Central memory CD8-positive, alpha-beta T cell (primary cell): ENCODE data around the gene FBXL3.
A peak's percentile ranks its signal among the peaks of the same experiment; 100 is the strongest.

Source experiments
- ATAC-seq: fragments of 150-1000 bp; cut with Tn5 transposase; replicated peaks from 2 replicates; pipeline ENCODE4 v1.10.0; 2022; ENCODE audit warnings: mild to moderate bottlenecking, moderate FRiP score, moderate number of reproducible peaks; ENCODE audit not compliant: poor library complexity, severe bottlenecking; ENCODE audit errors: extremely low read depth
- DNase-seq, 2 donors: peaks; one replicate each; pipeline ENCODE4 v3.0.0; 2021; ENCODE audit warnings: low spot score in 2 of 2
- H3K27ac Mint-ChIP-seq: one replicate; pipeline ENCODE4 v1.8.0; 2022; ENCODE audit warnings: low read depth, mild to moderate bottlenecking, moderate library complexity, mixed read lengths
- H3K27me3 Mint-ChIP-seq: one replicate; pipeline ENCODE4 v1.8.0; 2022; ENCODE audit warnings: mixed read lengths
- H3K36me3 Mint-ChIP-seq: one replicate; pipeline ENCODE4 v1.8.0; 2022; ENCODE audit warnings: mild to moderate bottlenecking, moderate library complexity, mixed read lengths; ENCODE audit not compliant: insufficient read depth
- H3K4me1 Mint-ChIP-seq: one replicate; pipeline ENCODE4 v1.8.0; 2022; ENCODE audit warnings: mixed read lengths
- H3K4me3 Mint-ChIP-seq: one replicate; pipeline ENCODE4 v1.8.0; 2022; ENCODE audit warnings: mild to moderate bottlenecking, moderate library complexity, mixed read lengths
- H3K9me3 Mint-ChIP-seq: one replicate; pipeline ENCODE4 v1.8.0; 2022; ENCODE audit warnings: mixed read lengths

Gene FBXL3, protein sequence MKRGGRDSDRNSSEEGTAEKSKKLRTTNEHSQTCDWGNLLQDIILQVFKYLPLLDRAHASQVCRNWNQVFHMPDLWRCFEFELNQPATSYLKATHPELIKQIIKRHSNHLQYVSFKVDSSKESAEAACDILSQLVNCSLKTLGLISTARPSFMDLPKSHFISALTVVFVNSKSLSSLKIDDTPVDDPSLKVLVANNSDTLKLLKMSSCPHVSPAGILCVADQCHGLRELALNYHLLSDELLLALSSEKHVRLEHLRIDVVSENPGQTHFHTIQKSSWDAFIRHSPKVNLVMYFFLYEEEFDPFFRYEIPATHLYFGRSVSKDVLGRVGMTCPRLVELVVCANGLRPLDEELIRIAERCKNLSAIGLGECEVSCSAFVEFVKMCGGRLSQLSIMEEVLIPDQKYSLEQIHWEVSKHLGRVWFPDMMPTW

DNA sequence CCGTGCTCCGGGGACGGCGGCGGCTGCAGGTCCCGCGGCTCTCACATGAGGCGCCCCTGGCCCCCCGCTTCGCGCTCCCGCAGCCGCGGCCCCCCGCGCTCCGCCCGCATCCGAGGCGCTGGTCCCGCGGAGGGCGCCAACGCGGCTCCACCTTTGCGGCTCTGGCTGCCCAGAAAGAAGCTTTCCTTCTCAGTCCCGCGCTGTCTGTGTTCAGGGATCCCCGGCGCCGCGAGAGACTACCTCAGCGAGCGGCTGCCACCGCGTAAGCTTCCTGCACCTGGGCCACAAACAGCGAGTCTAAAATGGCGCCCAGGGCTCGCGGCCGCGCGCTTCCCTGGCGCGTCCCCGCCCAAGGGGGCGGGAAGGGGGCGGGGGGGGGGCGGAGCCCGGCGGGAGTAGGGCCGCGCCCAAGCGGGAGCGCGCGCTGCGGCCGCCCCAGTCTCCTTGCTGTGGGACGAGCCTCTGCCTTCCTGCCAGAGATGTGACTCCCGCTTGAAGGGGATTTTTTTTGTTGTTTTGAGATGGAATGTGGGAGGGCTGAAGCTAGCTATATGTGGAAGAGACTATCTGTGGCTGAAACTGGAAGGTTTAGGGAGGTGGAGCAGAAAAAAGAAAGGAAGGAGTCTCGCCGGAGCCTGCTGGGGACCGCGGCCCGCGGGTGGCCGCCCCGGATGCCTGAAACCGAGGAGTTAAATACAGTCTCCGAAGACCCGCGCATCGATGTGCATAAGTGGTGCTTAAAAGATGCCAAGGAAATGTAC, at the start of gene FBXL3:
Gene FBXL3 (minus strand): TSS at position 299 of the 761 bp plus-strand sequence. CDS start 5,299 bp downstream, outside the sequence.
- Mint-ChIP-seq H3K4me1 (peaks cover 47% of the 10 kb centered on the region), H3K27me3 (no peaks in the 10 kb centered on the region), H3K9me3 (no peaks in the 10 kb centered on the region), H3K36me3 (peaks cover 21% of the 10 kb centered on the region), H3K27ac (peak within 1 kb of the TSS; percentile 100), H3K4me3 (peak within 1 kb of the TSS; percentile 94)
- peak; percentile 70 to 71 for DNase-seq
- peak; percentile 76 for ATAC-seq

DNA sequence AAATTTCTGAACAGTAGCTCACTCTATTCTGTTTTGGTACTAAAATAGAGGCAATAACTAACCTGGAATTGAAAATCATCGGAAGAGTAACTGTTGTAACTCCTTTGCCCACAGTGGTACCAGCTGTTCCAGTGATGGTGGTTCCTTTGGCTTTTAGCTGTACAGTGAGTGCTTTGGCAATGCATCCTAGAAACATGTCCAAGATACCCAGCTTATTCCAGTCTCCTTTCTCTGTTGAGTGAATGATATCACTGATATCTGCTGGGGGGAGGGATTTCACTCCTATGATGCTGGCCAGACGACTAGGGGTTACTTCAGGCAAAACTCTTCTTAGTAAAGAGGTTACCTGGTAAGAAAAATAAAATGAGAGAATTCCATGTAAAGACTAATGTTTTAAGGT, 40.6 kb upstream of the FBXL3 start:
- H3K9me3 Mint-ChIP-seq = no peaks in the 10 kb centered on the region
- no peak overlapping the region for H3K27ac Mint-ChIP-seq
- DNase-seq (no peak), ATAC-seq (no peak)
- H3K4me1 Mint-ChIP-seq = no peaks in the 10 kb centered on the region
- H3K27me3 Mint-ChIP-seq = no peaks in the 10 kb centered on the region
- H3K4me3 Mint-ChIP-seq = no peak overlapping the region
- H3K36me3 Mint-ChIP-seq = peaks cover 58% of the 10 kb centered on the region

DNA sequence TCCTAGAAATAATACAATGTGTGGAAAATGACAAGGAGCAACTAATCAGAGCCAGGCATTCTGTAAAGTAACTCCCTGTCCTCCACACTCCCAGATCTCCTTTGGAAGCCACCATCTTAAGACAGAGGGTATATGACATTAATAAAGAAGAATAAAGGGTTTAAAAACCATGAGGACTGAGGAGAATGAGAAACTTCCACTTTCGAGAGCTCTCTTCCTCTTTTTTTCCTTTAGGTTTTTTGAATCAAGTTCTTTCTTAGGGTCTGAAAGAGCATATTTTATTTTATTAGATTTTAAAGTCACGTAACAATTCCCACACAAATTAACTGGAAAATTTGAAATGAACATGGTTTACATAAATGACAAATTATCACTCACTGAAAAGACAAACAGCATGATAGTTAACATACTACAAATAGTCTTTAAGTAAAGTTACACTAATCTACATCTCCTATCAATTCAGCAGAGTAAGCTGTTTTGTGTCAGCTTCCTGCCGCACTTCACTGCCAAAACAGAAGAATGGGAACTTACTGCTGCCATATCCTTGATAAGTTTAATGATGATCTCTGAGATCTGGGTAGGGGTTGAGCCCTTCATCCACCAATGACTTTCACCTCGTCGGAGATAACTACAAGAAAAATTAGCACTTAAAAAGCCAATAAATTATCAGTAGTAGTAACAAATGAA, 38.6 kb upstream of the FBXL3 start:
- DNase-seq (no peak), ATAC-seq (no peak)
- Mint-ChIP-seq H3K27me3 (no peaks in the 10 kb centered on the region), H3K4me3 (no peak overlapping the region), H3K36me3 (peaks cover 60% of the 10 kb centered on the region), H3K4me1 (no peaks in the 10 kb centered on the region), H3K27ac (no peak overlapping the region), H3K9me3 (no peaks in the 10 kb centered on the region)

DNA sequence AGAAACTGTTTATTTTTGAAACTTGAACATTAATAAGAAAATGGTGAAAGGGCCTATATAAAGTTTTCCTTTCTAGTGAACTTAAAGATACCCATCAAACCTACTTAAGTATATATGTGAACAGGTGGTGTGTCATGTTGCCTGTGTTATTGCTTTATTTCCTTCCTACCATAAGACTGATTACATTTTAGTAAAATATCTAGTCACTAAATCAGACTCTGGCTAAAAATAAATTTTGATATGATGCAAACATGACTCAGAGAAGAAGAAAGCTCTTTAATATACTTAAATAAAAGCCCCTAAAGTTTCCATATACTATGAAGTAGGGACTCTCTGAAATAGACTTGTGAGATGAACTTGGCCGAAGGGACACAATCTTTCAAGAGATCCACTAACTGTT, 35.1 kb upstream of the FBXL3 start:
- H3K4me1 Mint-ChIP-seq = no peaks in the 10 kb centered on the region
- H3K27me3 Mint-ChIP-seq = no peaks in the 10 kb centered on the region
- H3K27ac Mint-ChIP-seq = no peak overlapping the region
- H3K36me3 Mint-ChIP-seq = peaks cover 41% of the 10 kb centered on the region
- DNase-seq (no peak), ATAC-seq (no peak)
- H3K9me3 Mint-ChIP-seq = no peaks in the 10 kb centered on the region
- H3K4me3 Mint-ChIP-seq = no peak overlapping the region

DNA sequence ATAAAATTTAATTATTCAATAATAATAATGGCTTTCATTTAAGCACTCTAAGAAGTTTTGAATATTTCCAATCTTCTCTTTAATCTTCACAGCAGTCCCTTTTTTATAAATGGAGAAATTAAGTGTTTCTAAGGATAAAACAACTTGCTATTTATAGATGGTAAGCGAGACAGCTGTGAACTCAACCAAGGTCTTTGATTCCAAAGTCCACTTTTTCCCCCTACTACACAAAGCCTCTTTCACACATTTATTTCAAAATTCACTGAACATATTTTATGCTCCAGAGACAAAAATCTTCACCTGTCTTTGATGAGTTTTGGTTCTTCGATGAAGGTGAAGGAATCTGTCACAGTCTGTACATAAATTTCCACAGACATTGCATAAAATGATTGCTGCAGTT, 34.4 kb upstream of the FBXL3 start:
- Mint-ChIP-seq H3K27ac (no peak overlapping the region), H3K27me3 (no peaks in the 10 kb centered on the region), H3K9me3 (no peaks in the 10 kb centered on the region), H3K4me1 (no peaks in the 10 kb centered on the region), H3K36me3 (peaks cover 48% of the 10 kb centered on the region), H3K4me3 (no peak overlapping the region)
- DNase-seq (no peak), ATAC-seq (no peak)

DNA sequence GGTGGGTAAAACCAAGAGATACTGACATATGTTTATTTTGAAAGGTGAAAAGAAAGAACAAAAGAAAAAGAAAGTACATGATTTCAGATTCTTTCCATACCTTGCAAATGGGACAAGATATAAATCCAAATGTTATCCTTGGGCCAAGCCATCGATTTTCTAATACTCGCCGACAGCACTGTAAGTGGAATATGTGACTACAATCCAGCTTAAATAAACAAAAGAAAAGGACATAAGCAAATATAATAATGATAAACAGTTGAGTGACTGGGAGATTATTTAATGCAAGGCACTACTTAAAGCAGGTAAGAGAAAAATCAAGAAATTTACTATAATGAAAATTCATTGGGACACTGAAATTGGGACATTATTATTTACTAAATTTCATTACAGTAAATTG, 29.9 kb upstream of the FBXL3 start:
- no peaks in the 10 kb centered on the region for H3K27me3 Mint-ChIP-seq

DNA sequence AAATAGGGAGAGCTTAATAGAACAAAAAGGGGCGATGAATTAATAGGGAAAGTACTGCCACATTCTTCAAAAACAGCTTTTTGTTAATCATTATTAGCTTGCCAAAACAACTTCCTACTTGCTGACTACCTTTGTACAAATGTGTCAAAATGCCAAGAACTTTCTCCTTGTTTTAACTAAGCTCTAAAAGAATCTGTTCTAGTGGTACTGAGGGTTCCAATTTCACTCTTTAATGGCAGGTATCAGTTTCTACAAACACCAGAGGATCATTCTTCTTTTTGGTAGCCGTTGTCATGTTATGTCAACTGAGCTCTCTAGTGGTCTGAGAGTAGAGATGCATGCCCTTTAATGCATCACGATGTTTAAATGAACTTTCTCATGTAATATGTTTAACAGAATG, 29.4 kb upstream of the FBXL3 start:
- H3K27ac Mint-ChIP-seq = no peak overlapping the region
- no peaks in the 10 kb centered on the region for H3K27me3 Mint-ChIP-seq
- peaks cover 47% of the 10 kb centered on the region for H3K36me3 Mint-ChIP-seq

More for the DNA sequence above, 29.9 kb upstream of the FBXL3 start:
- H3K4me1 Mint-ChIP-seq = no peaks in the 10 kb centered on the region
- H3K27ac Mint-ChIP-seq = no peak overlapping the region
- no peak for ATAC-seq
- H3K36me3 Mint-ChIP-seq = peaks cover 46% of the 10 kb centered on the region
- no peak overlapping the region for H3K4me3 Mint-ChIP-seq
- DNase-seq = no peak
- no peaks in the 10 kb centered on the region for H3K9me3 Mint-ChIP-seq

DNA sequence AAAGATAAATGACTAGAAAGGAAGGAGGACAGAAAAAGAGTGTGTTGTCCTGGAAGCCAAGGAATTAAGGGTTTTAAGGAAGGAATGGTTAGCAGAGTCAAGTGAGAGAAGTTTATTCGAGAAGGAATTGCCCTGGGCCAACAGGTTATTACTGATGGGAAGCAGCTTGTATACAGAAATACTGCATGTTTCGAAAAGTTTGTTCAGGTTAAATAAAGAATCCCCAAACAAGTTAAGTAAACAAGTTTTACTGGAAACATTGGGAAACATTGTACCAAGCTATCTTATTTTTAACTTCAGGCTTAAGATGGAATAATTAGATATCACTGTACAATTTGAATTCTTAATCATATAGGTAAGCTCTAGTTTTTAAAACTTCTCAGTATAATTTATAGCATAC, 28.2 kb upstream of the FBXL3 start:
- DNase-seq = no peak
- H3K4me1 Mint-ChIP-seq = no peaks in the 10 kb centered on the region
- no peak overlapping the region for H3K27ac Mint-ChIP-seq
- ATAC-seq = no peak
- H3K36me3 Mint-ChIP-seq = peaks cover 55% of the 10 kb centered on the region
- no peak overlapping the region for H3K4me3 Mint-ChIP-seq
- no peaks in the 10 kb centered on the region for H3K9me3 Mint-ChIP-seq
- no peaks in the 10 kb centered on the region for H3K27me3 Mint-ChIP-seq

More for the DNA sequence above, 29.4 kb upstream of the FBXL3 start:
- no peaks in the 10 kb centered on the region for H3K4me1 Mint-ChIP-seq
- H3K9me3 Mint-ChIP-seq = no peaks in the 10 kb centered on the region
- DNase-seq = no peak
- H3K4me3 Mint-ChIP-seq = no peak overlapping the region
- ATAC-seq = no peak

DNA sequence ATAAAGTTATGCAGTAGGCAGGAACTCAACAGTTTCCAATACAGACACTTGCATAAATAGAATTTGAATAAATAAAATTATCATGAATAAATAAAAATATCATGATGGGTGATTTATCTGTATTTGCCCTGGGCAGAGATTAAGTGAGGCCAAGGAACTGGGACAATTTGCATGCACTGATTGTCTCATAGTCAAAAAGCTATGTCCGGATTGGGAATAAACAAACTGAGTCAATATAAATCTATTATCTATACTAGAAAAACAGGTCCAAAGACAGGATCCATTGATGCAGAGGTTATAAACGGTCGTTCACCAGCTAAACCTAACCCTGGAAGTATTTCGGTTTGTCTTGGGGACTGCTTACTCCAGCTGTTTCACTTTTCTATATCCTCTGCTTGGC, 26.2 kb upstream of the FBXL3 start:
- ATAC-seq = no peak

DNA sequence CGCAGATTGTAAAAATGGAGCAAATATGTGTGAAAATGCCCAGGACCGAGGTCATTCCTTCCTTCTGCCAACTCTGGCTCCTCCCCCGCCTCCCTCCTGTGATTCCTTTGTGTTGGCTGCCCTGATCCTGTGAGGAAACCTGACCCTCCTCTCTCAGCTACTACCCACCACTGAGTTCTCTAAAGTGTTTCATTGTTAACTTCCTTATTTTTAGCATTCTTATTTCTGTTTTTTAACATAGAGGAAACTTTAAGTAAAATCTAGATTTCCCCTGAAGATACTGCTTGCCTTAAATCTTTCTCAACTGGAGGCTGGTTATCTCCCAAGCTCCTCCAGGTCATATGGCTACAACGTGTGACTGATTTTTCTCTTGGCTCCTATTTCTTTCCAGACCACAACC, 21.7 kb upstream of the FBXL3 start:
- no peak for ATAC-seq

More for the DNA sequence above, 26.2 kb upstream of the FBXL3 start:
- H3K4me1 Mint-ChIP-seq = no peaks in the 10 kb centered on the region
- H3K36me3 Mint-ChIP-seq = peaks cover 64% of the 10 kb centered on the region
- no peak for DNase-seq
- no peaks in the 10 kb centered on the region for H3K9me3 Mint-ChIP-seq
- H3K27me3 Mint-ChIP-seq = no peaks in the 10 kb centered on the region
- H3K27ac Mint-ChIP-seq = no peak overlapping the region
- no peak overlapping the region for H3K4me3 Mint-ChIP-seq

DNA sequence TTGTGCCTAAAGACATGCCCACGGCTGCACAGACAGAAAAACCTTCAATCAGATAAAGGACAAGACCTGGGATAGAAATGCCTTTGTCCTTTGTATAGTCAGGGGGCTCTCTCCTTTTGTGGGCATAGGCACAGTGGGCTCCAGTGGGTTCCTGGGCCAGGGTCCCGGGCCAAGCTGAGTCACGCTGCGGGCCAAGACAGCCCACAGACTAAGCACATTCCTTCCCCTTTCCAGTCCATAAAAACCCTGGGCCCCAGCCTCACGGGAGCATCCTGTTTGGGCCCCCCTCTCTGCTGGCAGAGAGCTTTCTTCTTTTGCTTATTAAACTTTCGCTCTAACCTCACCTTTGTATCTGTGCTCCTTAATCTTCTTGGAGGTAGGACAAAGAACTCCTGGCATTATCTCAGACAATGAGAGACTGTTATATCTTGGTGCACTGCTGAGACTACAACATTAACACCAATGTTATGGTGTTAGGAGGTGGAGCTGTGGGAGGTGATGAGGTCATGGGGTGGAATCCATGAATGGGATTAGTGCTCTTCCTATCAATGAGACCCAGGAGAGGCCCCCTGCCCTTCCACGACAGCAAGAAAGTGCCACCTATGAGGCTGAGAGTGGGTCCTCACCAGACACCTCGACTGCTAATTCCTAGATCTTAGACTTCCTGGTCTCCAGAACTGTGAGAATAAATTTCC, 20.8 kb upstream of the FBXL3 start:
- H3K9me3 Mint-ChIP-seq = no peaks in the 10 kb centered on the region
- H3K4me1 Mint-ChIP-seq = no peaks in the 10 kb centered on the region
- H3K27me3 Mint-ChIP-seq = no peaks in the 10 kb centered on the region
- no peak for ATAC-seq
- DNase-seq = no peak
- peaks cover 33% of the 10 kb centered on the region for H3K36me3 Mint-ChIP-seq
- H3K4me3 Mint-ChIP-seq = no peak overlapping the region
- H3K27ac Mint-ChIP-seq = no peak overlapping the region

More for the DNA sequence above, 21.7 kb upstream of the FBXL3 start:
- no peaks in the 10 kb centered on the region for H3K4me1 Mint-ChIP-seq
- H3K27me3 Mint-ChIP-seq = no peaks in the 10 kb centered on the region
- peak overlapping the region; percentile 39 for H3K27ac Mint-ChIP-seq
- no peak for DNase-seq
- no peak overlapping the region for H3K4me3 Mint-ChIP-seq
- H3K9me3 Mint-ChIP-seq = no peaks in the 10 kb centered on the region
- peaks cover 30% of the 10 kb centered on the region for H3K36me3 Mint-ChIP-seq

DNA sequence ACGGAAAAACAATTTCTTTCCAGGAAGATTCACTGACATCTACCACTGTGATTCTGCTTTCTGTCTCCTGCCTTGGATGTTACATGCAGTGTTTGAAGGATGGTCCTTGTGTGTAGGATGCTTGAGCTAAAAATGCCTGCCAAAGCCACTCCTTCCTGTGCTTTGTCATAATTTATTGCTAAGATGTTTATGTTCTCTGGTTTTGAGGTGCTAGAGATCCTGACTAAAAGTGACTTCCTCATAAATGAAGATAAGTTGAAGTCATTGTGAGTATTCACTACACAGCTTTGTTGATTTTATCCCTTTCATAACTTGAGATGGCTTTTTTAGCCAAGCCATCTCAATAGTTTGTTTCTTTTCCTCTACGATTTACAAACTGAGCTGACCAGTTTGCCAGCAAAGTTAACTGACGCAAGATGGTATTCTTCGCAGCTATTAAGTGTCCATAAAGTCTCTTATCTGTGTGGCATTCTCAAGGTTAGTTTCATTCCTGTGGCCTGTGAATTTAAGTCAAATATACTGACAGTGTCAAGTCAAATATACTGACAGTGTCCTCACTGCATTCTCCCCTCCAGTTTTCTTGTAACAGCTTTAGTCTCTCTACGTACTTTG, 15.7 kb upstream of the FBXL3 start:
- DNase-seq = no peak
- peaks cover 8% of the 10 kb centered on the region for H3K36me3 Mint-ChIP-seq
- H3K4me1 Mint-ChIP-seq = no peaks in the 10 kb centered on the region
- no peaks in the 10 kb centered on the region for H3K27me3 Mint-ChIP-seq
- ATAC-seq = no peak
- H3K4me3 Mint-ChIP-seq = no peak overlapping the region
- H3K27ac Mint-ChIP-seq = peak overlapping the region; percentile 1
- H3K9me3 Mint-ChIP-seq = no peaks in the 10 kb centered on the region
